Body of pancreas (tissue), 4 donors: ENCODE measurements around the gene RNF6. TPM values are rescaled to one million over a fixed set of nuclear protein-coding genes. Genes with fewer than 3 reads are reported as not detected.

Experiments
- ATAC-seq: fragments of 150-250 bp; one replicate; pipeline ENCODE4 v1.9.1; 2016
- DNase-seq, 4 donors: peaks; one replicate each; pipeline ENCODE4 v3.0.0-alpha.2; 2019
- H3K27ac ChIP-seq, 4 donors: fragments of 200-600 bp; sonication (generic); 1 replicate in 3 of 4; 2 replicates in 1 of 4; pipeline versions ENCODE4 v1.5.1 to v1.6.1; 2016 to 2019; ENCODE audit warnings: mild to moderate bottlenecking in 1 of 4, mixed read lengths in 1 of 4, moderate library complexity in 1 of 4
- H3K27me3 ChIP-seq, 2 donors: fragments of 200-600 bp; sonication (generic); one replicate each; pipeline ENCODE4 v1.6.0; 2016; ENCODE audit warnings: mild to moderate bottlenecking in 1 of 2
- H3K36me3 ChIP-seq, 2 donors: fragments of 200-600 bp; sonication (generic); replicated peaks in 1 of 2; 2 replicates each; pipeline ENCODE4 v1.5.1; 2016; ENCODE audit warnings: low read depth in 2 of 2; ENCODE audit not compliant: insufficient read depth in 1 of 2
- H3K4me1 ChIP-seq: fragments of 200-600 bp; sonication (generic); one replicate; pipeline ENCODE4 v1.6.0; 2016
- H3K4me3 ChIP-seq, 2 donors: fragments of 200-600 bp; sonication (generic); 1 replicate in 1 of 2; 2 replicates in 1 of 2; pipeline ENCODE4 v1.5.1; 2016 to 2019
- H3K9me3 ChIP-seq, 3 donors: fragments of 200-600 bp; sonication (generic); 1 replicate in 2 of 3; 2 replicates in 1 of 3; pipeline ENCODE4 v1.5.1; 2016
- POLR2A ChIP-seq, 3 donors: fragments of 450-650 bp; IDR thresholded peaks; one replicate each; pipeline ENCODE4 v1.6.1; 2016; ENCODE audit warnings: antibody characterized with exemption in 3 of 3, mild to moderate bottlenecking in 2 of 3
- WGBS, 2 donors: methylation state at CpG; one replicate each; pipeline ENCODE4 v1.1.5; 2017; 5-methylcytosine and 5-hydroxymethylcytosine counted together
- intact Hi-C: fragments of 100-400 bp; cut with DNase I; formaldehyde crosslinking; loops from one replicate; pipeline ENCODE4 v1.15.1; 2023
- total RNA-seq, 2 donors: library from RNA; depleted of rRNA; stranded (reverse); fragments of >200 nt; gene quantifications; one replicate each; pipeline ENCODE4 v1.1.0, GENCODE V29; 2016
- TF ChIP-seq, protein P1 (sequence below), 7 experiments: fragments of 450-650 bp in 4 of 7; fragments of 200-600 bp in 3 of 7; sonication (generic) in 3 of 7; IDR thresholded peaks; one replicate each; pipeline ENCODE4 v1.5.1; 2016 to 2019; ENCODE audit warnings: antibody characterized with exemption in 7 of 7

Gene RNF6
- total RNA-seq, 2 donors from 2014 or later: 6.9 to 13.0 TPM

DNA sequence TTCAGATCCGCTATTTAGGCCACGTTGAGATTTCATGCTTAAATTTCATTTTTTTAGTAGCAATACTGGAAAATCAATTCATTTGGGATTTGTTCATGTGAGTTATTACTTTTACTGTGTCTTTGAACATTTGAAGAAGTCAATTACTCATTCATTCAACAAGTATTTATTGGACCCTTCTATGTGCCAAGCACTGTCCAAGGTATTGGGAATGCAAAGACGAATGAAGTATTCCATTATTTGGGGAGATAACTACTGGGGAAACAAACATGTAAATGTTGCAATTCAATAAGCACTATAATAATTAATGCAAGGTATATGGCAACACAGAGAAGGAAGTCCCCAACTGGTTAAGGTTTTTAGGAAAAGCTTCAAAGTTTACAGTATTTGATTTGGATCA, 37.5 kb upstream of the RNF6 start:
- TF ChIP-seq POLR2A (IDR thresholded peaks at IDR 0.05): no peak
- TF ChIP-seq, protein P1, sequence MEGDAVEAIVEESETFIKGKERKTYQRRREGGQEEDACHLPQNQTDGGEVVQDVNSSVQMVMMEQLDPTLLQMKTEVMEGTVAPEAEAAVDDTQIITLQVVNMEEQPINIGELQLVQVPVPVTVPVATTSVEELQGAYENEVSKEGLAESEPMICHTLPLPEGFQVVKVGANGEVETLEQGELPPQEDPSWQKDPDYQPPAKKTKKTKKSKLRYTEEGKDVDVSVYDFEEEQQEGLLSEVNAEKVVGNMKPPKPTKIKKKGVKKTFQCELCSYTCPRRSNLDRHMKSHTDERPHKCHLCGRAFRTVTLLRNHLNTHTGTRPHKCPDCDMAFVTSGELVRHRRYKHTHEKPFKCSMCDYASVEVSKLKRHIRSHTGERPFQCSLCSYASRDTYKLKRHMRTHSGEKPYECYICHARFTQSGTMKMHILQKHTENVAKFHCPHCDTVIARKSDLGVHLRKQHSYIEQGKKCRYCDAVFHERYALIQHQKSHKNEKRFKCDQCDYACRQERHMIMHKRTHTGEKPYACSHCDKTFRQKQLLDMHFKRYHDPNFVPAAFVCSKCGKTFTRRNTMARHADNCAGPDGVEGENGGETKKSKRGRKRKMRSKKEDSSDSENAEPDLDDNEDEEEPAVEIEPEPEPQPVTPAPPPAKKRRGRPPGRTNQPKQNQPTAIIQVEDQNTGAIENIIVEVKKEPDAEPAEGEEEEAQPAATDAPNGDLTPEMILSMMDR (IDR thresholded peaks at IDR 0.05): no peak
- intact Hi-C loops: no loop called here
- DNase-seq (no peak), ATAC-seq (no peak)
- Histone ChIP-seq H3K4me3 (no peak overlapping the region), H3K27me3 (no peaks in the 10 kb centered on the region), H3K9me3 (no peaks in the 10 kb centered on the region), H3K27ac (no peak overlapping the region), H3K4me1 (peaks cover 40% of the 10 kb centered on the region), H3K36me3 (no peaks in the 10 kb centered on the region)
- 77 to 78% methylated on average over 3 of the region's 3 CpGs for WGBS, 2 donors

DNA sequence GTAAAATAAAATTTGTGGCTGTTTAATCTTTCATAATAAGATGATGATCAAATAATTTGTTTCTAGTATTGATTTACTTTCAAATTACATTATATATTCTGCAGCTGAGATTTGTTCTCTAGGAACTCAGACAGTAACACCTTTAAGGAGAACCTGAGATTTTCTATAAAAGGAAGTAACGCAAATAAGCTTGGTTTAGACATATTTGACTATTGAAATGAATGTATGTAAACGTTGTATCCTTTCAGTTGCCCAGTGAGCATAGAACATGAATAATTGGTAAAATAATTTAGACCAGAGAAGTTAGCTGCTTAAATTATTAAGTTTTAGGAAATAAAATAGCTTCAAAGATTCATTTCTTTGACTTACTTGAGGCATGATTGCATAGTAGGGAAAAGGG, 34.9 kb upstream of the RNF6 start:
- WGBS, 2 donors: 33 to 38% methylated on average over 2 of the region's 2 CpGs
- Histone ChIP-seq H3K4me1 (peaks cover 38% of the 10 kb centered on the region), H3K36me3 (no peaks in the 10 kb centered on the region), H3K27ac (no peak overlapping the region), H3K27me3 (no peaks in the 10 kb centered on the region), H3K4me3 (no peak overlapping the region), H3K9me3 (no peaks in the 10 kb centered on the region)
- TF ChIP-seq, protein P1 (IDR thresholded peaks at IDR 0.05): no peak
- no peak for TF ChIP-seq POLR2A (IDR thresholded peaks at IDR 0.05)
- no peak for ATAC-seq
- intact Hi-C loops: no loop called here
- DNase-seq: no peak

DNA sequence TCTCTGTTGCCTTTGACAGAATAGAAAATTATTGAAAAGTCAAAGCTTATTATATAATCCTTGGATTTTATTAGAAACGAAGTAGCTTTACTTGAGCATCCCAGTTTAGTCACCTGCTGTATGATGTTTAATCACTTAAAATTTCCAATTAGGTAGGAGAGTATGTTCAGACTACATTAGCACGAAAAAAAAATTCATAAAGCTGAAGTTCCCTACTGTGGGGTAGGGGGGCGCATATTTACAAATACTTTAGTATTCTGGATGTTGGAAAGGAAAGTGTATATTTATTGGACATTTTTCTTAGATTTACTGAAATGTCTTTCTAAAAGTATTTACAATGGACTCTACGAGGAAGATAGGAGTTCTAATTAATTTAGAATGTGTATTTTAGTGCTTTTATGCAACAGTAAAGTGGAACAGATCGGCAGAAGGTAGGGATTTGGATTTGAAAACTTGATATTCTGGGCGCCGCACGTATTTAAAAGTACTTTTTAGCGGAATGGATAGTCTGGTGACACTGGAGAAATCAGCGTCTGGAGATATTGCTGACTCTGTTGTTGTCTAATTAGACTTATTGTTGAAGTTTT, 33.7 kb upstream of the RNF6 start:
- no peaks in the 10 kb centered on the region for H3K27me3 ChIP-seq
- TF ChIP-seq POLR2A (IDR thresholded peaks at IDR 0.05): no peak
- TF ChIP-seq, protein P1 (IDR thresholded peaks at IDR 0.05): peak in 5 of 7 experiments; percentile 11 to 32 (median 30)
- H3K36me3 ChIP-seq: no peaks in the 10 kb centered on the region
- H3K4me3 ChIP-seq: peak overlapping the region in 1 of 2 donors; percentile 69
- H3K4me1 ChIP-seq: peaks cover 30% of the 10 kb centered on the region
- H3K9me3 ChIP-seq: no peaks in the 10 kb centered on the region
- peak overlapping the region in 2 of 4 donors; percentile 88 to 89 for H3K27ac ChIP-seq
- 22 to 23% methylated on average over 10 of the region's 10 CpGs for WGBS, 2 donors
- no peak for DNase-seq
- intact Hi-C loops: no loop called here
- no peak for ATAC-seq

DNA sequence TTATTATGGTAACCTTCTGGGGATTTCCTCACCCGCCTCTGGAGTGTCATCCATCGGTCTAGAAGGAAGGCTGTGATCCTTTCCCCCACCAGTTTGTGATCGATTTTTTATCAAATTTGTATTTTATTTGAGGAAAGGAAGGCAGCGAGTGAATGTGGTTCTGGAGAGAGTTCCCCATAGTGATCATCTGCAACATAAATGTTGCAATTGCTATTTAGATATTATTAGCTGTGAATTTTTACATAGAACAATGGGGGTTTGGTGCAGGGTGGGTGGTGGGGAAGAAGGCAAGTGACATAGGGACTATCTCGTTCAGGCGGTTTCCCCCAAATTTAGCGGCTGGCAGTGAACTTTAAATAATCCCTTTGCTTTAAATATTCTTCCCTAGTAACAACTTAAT, 33.0 kb upstream of the RNF6 start:
- Histone ChIP-seq H3K4me3 (peak overlapping the region; percentile 57 to 69), H3K4me1 (peaks cover 30% of the 10 kb centered on the region), H3K36me3 (no peaks in the 10 kb centered on the region), H3K9me3 (no peaks in the 10 kb centered on the region), H3K27me3 (no peaks in the 10 kb centered on the region), H3K27ac (peak overlapping the region in 3 of 4 donors; percentile 88 to 94 (median 89))
- TF ChIP-seq, protein P1 (IDR thresholded peaks at IDR 0.05): no peak
- TF ChIP-seq POLR2A (IDR thresholded peaks at IDR 0.05): no peak
- WGBS, 2 donors: 0 to 1% methylated on average over 7 of the region's 7 CpGs
- intact Hi-C loops: no loop called here
- no peak for ATAC-seq
- no peak for DNase-seq

DNA sequence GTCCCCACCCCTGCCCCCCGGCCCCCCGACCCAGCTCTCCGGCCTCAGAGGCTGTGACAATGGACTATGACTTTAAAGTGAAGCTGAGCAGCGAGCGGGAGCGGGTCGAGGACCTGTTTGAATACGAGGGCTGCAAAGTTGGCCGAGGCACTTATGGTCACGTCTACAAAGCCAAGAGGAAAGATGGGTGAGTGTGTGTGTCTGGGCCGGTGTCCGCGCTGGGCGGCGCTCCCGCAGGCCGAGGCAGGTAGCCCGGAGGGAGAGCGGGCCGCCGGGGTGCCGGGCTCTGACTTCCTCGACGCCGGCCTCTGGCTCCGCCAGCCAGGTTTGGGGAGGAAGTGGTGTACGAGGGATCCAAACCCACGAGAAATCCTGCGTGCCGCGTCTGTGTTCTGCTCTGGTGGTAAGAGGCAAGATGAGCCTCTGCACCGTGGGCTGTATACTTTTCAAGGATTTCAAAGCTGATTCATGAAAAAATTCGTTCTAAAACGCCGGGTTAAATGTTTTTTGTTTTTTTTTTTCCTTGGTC, 32.5 kb upstream of the RNF6 start:
- H3K4me1 ChIP-seq: peaks cover 30% of the 10 kb centered on the region
- no peaks in the 10 kb centered on the region for H3K9me3 ChIP-seq
- ATAC-seq (peak; percentile 65), DNase-seq (peak; percentile 61 to 77 (median 66))
- no peaks in the 10 kb centered on the region for H3K36me3 ChIP-seq
- H3K27me3 ChIP-seq: no peaks in the 10 kb centered on the region
- H3K27ac ChIP-seq: peak overlapping the region; percentile 88 to 94 (median 91)
- no peak for TF ChIP-seq POLR2A (IDR thresholded peaks at IDR 0.05)
- TF ChIP-seq, protein P1 (IDR thresholded peaks at IDR 0.05): peak in 1 of 7 experiments; percentile 8
- intact Hi-C loops: no loop called here
- H3K4me3 ChIP-seq: peak overlapping the region; percentile 57 to 69
- 0 to 1% methylated on average over 25 to 32 of the region's 35 CpGs for WGBS, 2 donors
